Immature natural killer cell (primary cell): Measurements from ENCODE around the gene OR56B4. TPM values are rescaled to one million over a fixed set of nuclear protein-coding genes. Genes with fewer than 3 reads are reported as not detected.
"Not testable (repeated sequence)": the region's sequence is repeated elsewhere in the genome, so short reads cannot be mapped to it uniquely, and the experiment has no call there.

Experiments
- DNase-seq, 3 donors: peaks; one replicate each; pipeline ENCODE4 v3.0.0; 2022; ENCODE audit warnings: mixed read lengths in 1 of 3
- H3K27ac Mint-ChIP-seq, 6 donors: one replicate each; pipeline ENCODE4 v1.8.0; 2020; ENCODE audit warnings: mixed read lengths in 6 of 6, mild to moderate bottlenecking in 5 of 6, inconsistent platforms in 4 of 6, moderate library complexity in 3 of 6
- H3K27me3 Mint-ChIP-seq, 3 donors: one replicate each; pipeline ENCODE4 v1.8.0; 2020 to 2021; ENCODE audit warnings: low read depth in 3 of 3, mild to moderate bottlenecking in 3 of 3, mixed read lengths in 3 of 3, moderate library complexity in 3 of 3, inconsistent platforms in 1 of 3
- H3K36me3 Mint-ChIP-seq, 3 donors: one replicate each; pipeline ENCODE4 v1.8.0; 2020; ENCODE audit warnings: mixed read lengths in 3 of 3, inconsistent platforms in 2 of 3, mild to moderate bottlenecking in 2 of 3
- H3K4me1 Mint-ChIP-seq, 2 donors: one replicate each; pipeline ENCODE4 v1.8.0; 2020; ENCODE audit warnings: inconsistent platforms in 2 of 2, mild to moderate bottlenecking in 2 of 2, mixed read lengths in 2 of 2, moderate library complexity in 1 of 2
- H3K4me3 Mint-ChIP-seq, 5 donors: one replicate each; pipeline ENCODE4 v1.8.0; 2020; ENCODE audit warnings: mild to moderate bottlenecking in 5 of 5, mixed read lengths in 5 of 5, inconsistent platforms in 3 of 5, moderate library complexity in 3 of 5
- H3K9me3 Mint-ChIP-seq, 6 donors: one replicate each; pipeline ENCODE4 v1.8.0; 2020; ENCODE audit warnings: mild to moderate bottlenecking in 6 of 6, mixed read lengths in 6 of 6, inconsistent platforms in 4 of 6, moderate library complexity in 3 of 6
- polyA plus RNA-seq, 3 donors: library from polyadenylated mRNA; unstranded; fragments of 300-500 nt; fragmentation: Illumina TruSeq; gene quantifications; one replicate each; pipeline ENCODE4 v1.2.3, GENCODE V29; 2021

The OR56B4 gene
- under 1 TPM in 1 of 3 donors, not detected in 2; 0.18 TPM for polyA plus RNA-seq

GRCh38 chr11:6107384-6107783, at the start of gene OR56B4:
TSS of gene OR56B4 (plus strand) at chr11:6107684. CDS start at chr11:6107779, 95 bp downstream.
- DNase-seq, H3K36me3 Mint-ChIP-seq, H3K9me3 Mint-ChIP-seq, H3K4me3 Mint-ChIP-seq, H3K27ac Mint-ChIP-seq, H3K4me1 Mint-ChIP-seq: not testable (repeated sequence)
- H3K27me3 Mint-ChIP-seq = peaks cover 3 to 19% (median 4%) of the 10 kb centered on the region in 3 donors

GRCh38 chr11:6061475-6061874, 46.0 kb upstream of the OR56B4 start:
- H3K4me3 Mint-ChIP-seq = no peak overlapping the region
- peaks cover 0 to 2% (median 0%) of the 10 kb centered on the region in 6 donors for H3K9me3 Mint-ChIP-seq
- H3K4me1 Mint-ChIP-seq = no peaks in the 10 kb centered on the region
- no peak overlapping the region for H3K27ac Mint-ChIP-seq
- no peak for DNase-seq
- no peaks in the 10 kb centered on the region for H3K36me3 Mint-ChIP-seq
- H3K27me3 Mint-ChIP-seq = peaks cover 2 to 5% (median 3%) of the 10 kb centered on the region in 3 donors

GRCh38 chr11:6062691-6063358, 44.7 kb upstream of the OR56B4 start:
- peaks cover 2 to 5% (median 5%) of the 10 kb centered on the region in 3 donors for H3K27me3 Mint-ChIP-seq
- H3K27ac Mint-ChIP-seq = no peak overlapping the region
- peaks cover 0 to 4% (median 0%) of the 10 kb centered on the region in 6 donors for H3K9me3 Mint-ChIP-seq
- H3K36me3 Mint-ChIP-seq = no peaks in the 10 kb centered on the region
- H3K4me3 Mint-ChIP-seq = no peak overlapping the region
- peak in 1 of 3 donors; percentile 5 for DNase-seq
- no peaks in the 10 kb centered on the region for H3K4me1 Mint-ChIP-seq

GRCh38 chr11:6067502-6067901, 40.0 kb upstream of the OR56B4 start:
- peaks cover 2 to 5% (median 4%) of the 10 kb centered on the region in 3 donors for H3K27me3 Mint-ChIP-seq
- H3K36me3 Mint-ChIP-seq = no peaks in the 10 kb centered on the region
- H3K4me3 Mint-ChIP-seq = no peak overlapping the region
- H3K27ac Mint-ChIP-seq = no peak overlapping the region
- no peak for DNase-seq
- H3K4me1 Mint-ChIP-seq = no peaks in the 10 kb centered on the region
- H3K9me3 Mint-ChIP-seq = peaks cover 0 to 10% (median 0%) of the 10 kb centered on the region in 6 donors

GRCh38 chr11:6076443-6076842, 31.0 kb upstream of the OR56B4 start:
- H3K4me3 Mint-ChIP-seq, H3K27ac Mint-ChIP-seq: not testable (repeated sequence)

GRCh38 chr11:6077723-6078122, 29.8 kb upstream of the OR56B4 start:
- Mint-ChIP-seq H3K27ac (no peak overlapping the region), H3K27me3 (peaks cover 2 to 12% (median 2%) of the 10 kb centered on the region in 3 donors), H3K4me1 (no peaks in the 10 kb centered on the region), H3K9me3 (peaks cover 6 to 31% (median 13%) of the 10 kb centered on the region in 6 donors), H3K36me3 (peaks cover 5 to 13% (median 5%) of the 10 kb centered on the region in 3 donors), H3K4me3 (no peak overlapping the region)
- DNase-seq = no peak

More at GRCh38 chr11:6076443-6076842, 31.0 kb upstream of the OR56B4 start:
- not testable (repeated sequence) for DNase-seq, H3K4me1 Mint-ChIP-seq, H3K27me3 Mint-ChIP-seq
- peaks cover 5 to 13% (median 5%) of the 10 kb centered on the region in 3 donors for H3K36me3 Mint-ChIP-seq
- H3K9me3 Mint-ChIP-seq = peaks cover 6 to 31% (median 13%) of the 10 kb centered on the region in 6 donors

- no peaks in the 10 kb centered on the region for H3K4me1 Mint-ChIP-seq
- H3K9me3 Mint-ChIP-seq = peaks cover 6 to 41% (median 15%) of the 10 kb centered on the region in 6 donors
- no peak overlapping the region for H3K27ac Mint-ChIP-seq
- no peak overlapping the region for H3K4me3 Mint-ChIP-seq
- peaks cover 5 to 13% (median 5%) of the 10 kb centered on the region in 3 donors for H3K36me3 Mint-ChIP-seq
- peaks cover 3 to 14% (median 4%) of the 10 kb centered on the region in 3 donors for H3K27me3 Mint-ChIP-seq
- no peak for DNase-seq
Observed at GRCh38 chr11:6079463-6079862, 28.0 kb upstream of the OR56B4 start.

GRCh38 chr11:6083129-6083528, 24.4 kb upstream of the OR56B4 start:
- no peak for DNase-seq
- Mint-ChIP-seq H3K27ac (no peak overlapping the region), H3K4me3 (no peak overlapping the region), H3K27me3 (peaks cover 2 to 8% (median 5%) of the 10 kb centered on the region in 3 donors), H3K4me1 (no peaks in the 10 kb centered on the region), H3K9me3 (peaks cover 0 to 11% (median 1%) of the 10 kb centered on the region in 6 donors), H3K36me3 (no peaks in the 10 kb centered on the region)

GRCh38 chr11:6084587-6084986, 22.9 kb upstream of the OR56B4 start:
- no peak for DNase-seq
- Mint-ChIP-seq H3K9me3 (peaks cover 0 to 11% (median 1%) of the 10 kb centered on the region in 6 donors), H3K4me1 (no peaks in the 10 kb centered on the region), H3K27me3 (peaks cover 2 to 6% (median 5%) of the 10 kb centered on the region in 3 donors), H3K4me3 (no peak overlapping the region), H3K27ac (no peak overlapping the region), H3K36me3 (no peaks in the 10 kb centered on the region)

GRCh38 chr11:6094186-6094585, 13.3 kb upstream of the OR56B4 start:
- Mint-ChIP-seq H3K27ac (no peak overlapping the region), H3K4me1 (no peaks in the 10 kb centered on the region), H3K9me3 (peaks cover 0 to 7% (median 3%) of the 10 kb centered on the region in 6 donors), H3K27me3 (peaks cover 3 to 8% (median 6%) of the 10 kb centered on the region in 3 donors), H3K36me3 (no peaks in the 10 kb centered on the region), H3K4me3 (no peak overlapping the region)
- DNase-seq = no peak

GRCh38 chr11:6095798-6096197, 11.7 kb upstream of the OR56B4 start:
- Mint-ChIP-seq H3K4me3 (no peak overlapping the region), H3K9me3 (peaks cover 0 to 7% (median 3%) of the 10 kb centered on the region in 6 donors), H3K36me3 (no peaks in the 10 kb centered on the region), H3K4me1 (no peaks in the 10 kb centered on the region), H3K27ac (no peak overlapping the region), H3K27me3 (peaks cover 3 to 7% (median 4%) of the 10 kb centered on the region in 3 donors)
- DNase-seq = no peak

GRCh38 chr11:6096417-6096816, 11.1 kb upstream of the OR56B4 start:
- Mint-ChIP-seq H3K4me1 (no peaks in the 10 kb centered on the region), H3K27ac (no peak overlapping the region), H3K36me3 (no peaks in the 10 kb centered on the region), H3K9me3 (peaks cover 0 to 7% (median 3%) of the 10 kb centered on the region in 6 donors), H3K27me3 (peaks cover 3 to 7% (median 4%) of the 10 kb centered on the region in 3 donors), H3K4me3 (no peak overlapping the region)
- DNase-seq = no peak

- H3K27me3 Mint-ChIP-seq = peaks cover 2 to 8% (median 6%) of the 10 kb centered on the region in 3 donors
- no peak overlapping the region for H3K27ac Mint-ChIP-seq
- H3K4me3 Mint-ChIP-seq = no peak overlapping the region
- peaks cover 0 to 5% (median 0%) of the 10 kb centered on the region in 6 donors for H3K9me3 Mint-ChIP-seq
- H3K36me3 Mint-ChIP-seq = no peaks in the 10 kb centered on the region
- no peak for DNase-seq
- H3K4me1 Mint-ChIP-seq = no peaks in the 10 kb centered on the region
Observed at GRCh38 chr11:6099577-6099976, 7.9 kb upstream of the OR56B4 start.

GRCh38 chr11:6110011-6110410, 2.5 kb downstream of the OR56B4 start:
- peaks cover 3 to 14% (median 6%) of the 10 kb centered on the region in 3 donors for H3K27me3 Mint-ChIP-seq

More at GRCh38 chr11:6110011-6110410, 2.5 kb downstream of the OR56B4 start:
- Mint-ChIP-seq H3K4me1 (no peaks in the 10 kb centered on the region), H3K9me3 (peaks cover 0 to 2% (median 0%) of the 10 kb centered on the region in 6 donors), H3K4me3 (no peak overlapping the region), H3K36me3 (peaks cover 0 to 4% (median 3%) of the 10 kb centered on the region in 3 donors), H3K27ac (no peak overlapping the region)
- DNase-seq = no peak
